Panc1 (cell line): ENCODE measurements around the gene POLR1C. TPM values are rescaled to one million over a fixed set of nuclear protein-coding genes. Genes with fewer than 3 reads are reported as not detected.

Experiments used
- ATAC-seq: fragments of 200-7000 bp; cut with Tn5 transposase; 2 replicates; pipeline ENCODE4 v1.9.1; 2020; ENCODE audit warnings: mild to moderate bottlenecking, moderate library complexity
- BruUV-seq: library from RNA; stranded (reverse); fragments of 400-500 nt; replicated peaks from 2 replicates; lab custom pipeline; 2021; lab: Mats Ljungman, UMichigan
- CTCF ChIA-PET: fragments of 300-600 bp; sonication (Branson Sonifier 250); formaldehyde crosslinking; loops from one replicate; lab custom pipeline; 2022; ENCODE audit warnings: antibody characterized with exemption; lab: Charles Lee
- POLR2A ChIA-PET: fragments of 300-600 bp; sonication (Branson Sonifier 250); formaldehyde crosslinking; loops from one replicate; lab custom pipeline; 2022; ENCODE audit warnings: antibody characterized with exemption; lab: Charles Lee
- DNase-seq: peaks from one replicate; pipeline ENCODE4 v3.0.0-alpha.2; 2010; ENCODE audit warnings: low read depth, low spot score
- H3K27ac ChIP-seq: 2 replicates; pipeline ENCODE4 v1.5.1; 2011; ENCODE audit warnings: mild to moderate bottlenecking, low read length, inconsistent platforms
- H3K27me3 ChIP-seq: fragments of 200-500 bp; sonication (Bioruptor generic); 2 replicates; pipeline ENCODE4 v1.6.0; 2014; ENCODE audit warnings: low read length, inconsistent platforms; ENCODE audit not compliant: control insufficient read depth, insufficient read depth
- H3K36me3 ChIP-seq: fragments of 200-500 bp; sonication (Bioruptor generic); 2 replicates; pipeline ENCODE4 v1.5.1; 2014; ENCODE audit warnings: inconsistent platforms, mild to moderate bottlenecking, low read length, moderate library complexity; ENCODE audit not compliant: control insufficient read depth, insufficient read depth
- H3K4me1 ChIP-seq: 2 replicates; pipeline ENCODE4 v1.5.1; 2011; ENCODE audit warnings: inconsistent platforms, mild to moderate bottlenecking, low read length, moderate library complexity; ENCODE audit not compliant: control insufficient read depth, insufficient read depth
- H3K4me3 ChIP-seq, 2 experiments: 2 replicates each; pipeline ENCODE4 v1.5.1; 2011 to 2012; ENCODE audit warnings: low read depth in 2 of 2, low read length in 2 of 2, mild to moderate bottlenecking in 2 of 2, inconsistent platforms in 1 of 2, moderate library complexity in 1 of 2
- H3K9me3 ChIP-seq: fragments of 200-500 bp; sonication (Bioruptor generic); 2 replicates; pipeline ENCODE4 v1.5.1; 2014; ENCODE audit warnings: low read depth, mild to moderate bottlenecking, inconsistent platforms, low read length, moderate library complexity; ENCODE audit not compliant: control insufficient read depth, insufficient read depth
- CTCF ChIP-seq: fragments of 450-650 bp; IDR thresholded peaks from 2 replicates; pipeline ENCODE4 v1.5.1; 2017; ENCODE audit warnings: mild to moderate bottlenecking
- POLR2AphosphoS5 ChIP-seq: IDR thresholded peaks from 2 replicates; pipeline ENCODE4 v1.6.1; 2012; ENCODE audit warnings: mild to moderate bottlenecking, low read depth, low read length, moderate library complexity
- REST ChIP-seq, 2 experiments: IDR thresholded peaks; 2 replicates each; pipeline ENCODE4 v1.6.1; 2011 to 2012; ENCODE audit warnings: low read depth in 2 of 2, control low read depth in 1 of 2, low read length in 1 of 2, mild to moderate bottlenecking in 1 of 2, moderate library complexity in 1 of 2; ENCODE audit not compliant: insufficient read depth in 1 of 2
- SIN3A ChIP-seq: IDR thresholded peaks from 2 replicates; pipeline ENCODE4 v1.6.1; 2012; ENCODE audit warnings: low read depth, mild to moderate bottlenecking, low read length, moderate library complexity, borderline replicate concordance; ENCODE audit not compliant: insufficient read depth
- TCF7L2 ChIP-seq: IDR thresholded peaks from 2 replicates; pipeline ENCODE4 v1.6.1; 2011; ENCODE audit warnings: mild to moderate bottlenecking, low read depth, low read length, inconsistent platforms
- in situ Hi-C: cut with HindIII; loops from 2 replicates; pipeline ENCODE4 v1.10.0; 2016; ENCODE audit warnings: low sequenced_read_pairs, low pct_unique_long_range_greater_than_20kb
- intact Hi-C: fragments of 100-400 bp; cut with micrococcal nuclease; formaldehyde crosslinking; loops from one replicate; pipeline ENCODE4 v1.10.0; 2022; ENCODE audit not compliant: unreplicated experiment
- total RNA-seq: library from RNA; stranded (reverse); gene quantifications from one replicate; pipeline ENCODE4 v1.2.1, GENCODE V29; 2021; ENCODE audit not compliant: unreplicated experiment

POLR1C gene
- total RNA-seq, 1 experiment from 2014 or later = 65.1 TPM

- Histone ChIP-seq H3K9me3 (no peaks in the 10 kb centered on the region), H3K4me3 (no peak overlapping the region), H3K27ac (no peak overlapping the region), H3K4me1 (peaks cover 5% of the 10 kb centered on the region; the same call in 1 of the 2 replicates), H3K27me3 (no peaks in the 10 kb centered on the region), H3K36me3 (no peaks in the 10 kb centered on the region; the same call in 1 of the 2 replicates)
- in situ Hi-C loops = no loop called here
- no TSS peak for BruUV-seq
- ChIA-PET POLR2A (no interaction called here), CTCF (no interaction called here)
- intact Hi-C loops = no loop called here
- no peak for ATAC-seq
- TF ChIP-seq TCF7L2 (no peak), CTCF (no peak), SIN3A (no peak), POLR2AphosphoS5 (no peak)
- no peak for DNase-seq
These were observed 13.4 kb upstream of the POLR1C start for GRCh38 chr6:43503443-43503842.

- H3K27me3 ChIP-seq = no peaks in the 10 kb centered on the region
- H3K36me3 ChIP-seq = no peaks in the 10 kb centered on the region; the same call in 1 of the 2 replicates
- ChIA-PET CTCF (interaction anchor here (0.6 to 1.9 kb wide), 6 partner anchors 27 to 354 kb away, joined by 3 to 16 read pairs (median 4); partner anchors contain the start of gene TJAP1), POLR2A (interaction anchor here (0.6 kb wide), 1 partner anchor 752 kb away, joined by 5 read pairs; the partner anchor contains the start of gene SLC35B2)
- no peaks in the 10 kb centered on the region for H3K9me3 ChIP-seq
- in situ Hi-C loops (no loop called here), intact Hi-C loops (no loop called here)
- no peak overlapping the region for H3K27ac ChIP-seq
- BruUV-seq = no TSS peak
- DNase-seq = no peak
- ATAC-seq = no peak
- peaks cover 8% of the 10 kb centered on the region for H3K4me1 ChIP-seq
- no peak for TF ChIP-seq SIN3A
- TF ChIP-seq POLR2AphosphoS5 = no peak
- TF ChIP-seq REST (IDR thresholded peaks at IDR 0.05; ENCODE audit: insufficient read depth in 1 of 2, low read depth in 2 of 2, low read length in 1 of 2) = no peak
- no peak for TF ChIP-seq TCF7L2
- no peak for TF ChIP-seq CTCF
- H3K4me3 ChIP-seq = no peak overlapping the region
These were observed 11.9 kb upstream of the POLR1C start for GRCh38 chr6:43504756-43505593.
